Suppressor macrophage treated with lipopolysaccharide for 1 hour (primary cell): ENCODE results near the gene SERPINE2.

Experiments
- DNase-seq, 3 donors: peaks; one replicate each; pipeline ENCODE4 v3.0.0-alpha.2; 2020 to 2022

The SERPINE2 gene

DNA sequence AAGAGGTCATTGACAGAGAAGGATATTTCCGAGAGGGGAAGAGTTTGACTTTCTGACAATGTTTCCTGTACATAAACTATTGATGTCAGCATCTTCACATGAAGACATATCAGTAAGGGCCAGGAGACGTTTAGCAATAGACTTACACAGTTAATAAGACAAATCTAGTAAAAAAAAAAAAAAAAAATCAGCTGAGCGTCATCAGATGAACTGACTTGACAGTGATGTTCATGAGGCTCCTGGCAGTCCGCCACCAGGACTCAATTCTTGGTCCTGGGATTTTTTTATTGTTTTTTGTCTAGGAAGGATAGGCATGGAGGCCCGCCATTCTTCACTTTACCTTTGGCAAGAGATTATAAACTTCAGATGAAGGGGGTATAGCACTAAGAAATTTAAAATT, 67.4 kb downstream of the SERPINE2 start:
- no peak for DNase-seq

- DNase-seq, result peak; percentile 71 to 82 (median 74)
Observed at GRCh38 chr2:223970343-223971128, 68.5 kb downstream of the SERPINE2 start.

GRCh38 chr2:223969856-223970255, 69.2 kb downstream of the SERPINE2 start:
- DNase-seq, result peak; percentile 62 to 84 (median 76)

- no peak for DNase-seq
Observed at GRCh38 chr2:223969315-223969714, 69.8 kb downstream of the SERPINE2 start.

DNA sequence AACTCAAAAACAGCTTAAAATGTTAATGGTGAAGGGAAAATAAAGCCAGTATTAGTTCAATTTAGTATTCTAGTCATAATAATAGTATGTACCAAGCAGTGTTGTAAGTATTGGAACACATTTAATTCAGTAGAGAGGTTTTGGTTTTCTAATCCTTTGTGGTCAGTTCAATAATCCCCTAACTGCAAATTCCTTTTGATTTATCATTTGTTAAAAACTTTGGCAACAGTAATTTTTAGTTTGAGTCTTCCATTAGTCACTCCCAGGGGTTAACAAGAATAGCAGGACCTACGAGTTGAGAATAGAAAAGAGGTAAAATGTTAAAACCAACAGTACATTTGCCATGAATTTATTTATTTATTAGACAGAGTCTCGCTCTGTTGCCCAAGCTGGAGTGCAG, 71.1 kb downstream of the SERPINE2 start:
- no peak for DNase-seq

GRCh38 chr2:223959688-223960087, 79.4 kb downstream of the SERPINE2 start:
- peak; percentile 48 to 63 (median 60) for DNase-seq

GRCh38 chr2:223957092-223957851, 81.8 kb downstream of the SERPINE2 start, which contains the start of gene MRPL44:
MRPL44 (plus strand) TSS chr2:223957463; CDS start chr2:223957473, 10 bp downstream.
- DNase-seq, result peak; percentile 99 to 100 (median 99)

GRCh38 chr2:223956300-223956699, 82.8 kb downstream of the SERPINE2 start:
- DNase-seq, result no peak

- DNase-seq, result peak in 2 of 3 donors; percentile 19 to 37
Observed at GRCh38 chr2:223954401-223954800, 84.7 kb downstream of the SERPINE2 start.

DNA sequence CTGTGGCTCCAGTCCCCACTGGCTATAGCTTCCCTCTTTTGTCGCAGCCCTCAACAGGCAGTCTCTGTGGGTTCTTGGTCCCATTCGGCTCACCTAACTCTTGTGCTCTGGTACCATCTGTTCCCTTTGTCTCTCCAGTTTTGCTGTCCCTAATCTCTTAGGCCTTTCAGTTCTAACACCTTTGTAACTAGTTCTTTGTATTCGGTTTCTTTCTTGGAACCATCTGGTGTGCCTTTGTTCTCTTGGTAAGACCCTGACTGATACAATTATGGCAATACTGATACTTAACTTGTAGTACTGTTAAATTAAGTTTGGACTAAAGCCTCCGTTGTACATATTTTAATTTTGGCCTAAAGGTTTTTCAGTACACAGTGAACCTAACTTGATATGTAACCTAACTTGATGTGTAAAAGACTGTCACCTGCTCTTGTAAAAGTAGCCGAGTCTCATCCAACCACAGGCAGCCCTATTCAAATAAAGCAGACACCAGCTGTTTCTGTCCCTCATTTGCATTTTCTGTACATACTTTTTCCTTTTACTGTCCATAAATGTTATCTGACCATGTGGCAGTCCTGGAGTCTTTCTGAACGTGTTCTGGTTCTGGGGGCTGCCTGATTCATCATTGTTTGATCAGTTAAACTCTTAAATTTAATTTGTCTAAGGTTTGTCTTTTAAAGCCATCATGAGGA, 86.7 kb downstream of the SERPINE2 start:
- DNase-seq, result no peak

DNA sequence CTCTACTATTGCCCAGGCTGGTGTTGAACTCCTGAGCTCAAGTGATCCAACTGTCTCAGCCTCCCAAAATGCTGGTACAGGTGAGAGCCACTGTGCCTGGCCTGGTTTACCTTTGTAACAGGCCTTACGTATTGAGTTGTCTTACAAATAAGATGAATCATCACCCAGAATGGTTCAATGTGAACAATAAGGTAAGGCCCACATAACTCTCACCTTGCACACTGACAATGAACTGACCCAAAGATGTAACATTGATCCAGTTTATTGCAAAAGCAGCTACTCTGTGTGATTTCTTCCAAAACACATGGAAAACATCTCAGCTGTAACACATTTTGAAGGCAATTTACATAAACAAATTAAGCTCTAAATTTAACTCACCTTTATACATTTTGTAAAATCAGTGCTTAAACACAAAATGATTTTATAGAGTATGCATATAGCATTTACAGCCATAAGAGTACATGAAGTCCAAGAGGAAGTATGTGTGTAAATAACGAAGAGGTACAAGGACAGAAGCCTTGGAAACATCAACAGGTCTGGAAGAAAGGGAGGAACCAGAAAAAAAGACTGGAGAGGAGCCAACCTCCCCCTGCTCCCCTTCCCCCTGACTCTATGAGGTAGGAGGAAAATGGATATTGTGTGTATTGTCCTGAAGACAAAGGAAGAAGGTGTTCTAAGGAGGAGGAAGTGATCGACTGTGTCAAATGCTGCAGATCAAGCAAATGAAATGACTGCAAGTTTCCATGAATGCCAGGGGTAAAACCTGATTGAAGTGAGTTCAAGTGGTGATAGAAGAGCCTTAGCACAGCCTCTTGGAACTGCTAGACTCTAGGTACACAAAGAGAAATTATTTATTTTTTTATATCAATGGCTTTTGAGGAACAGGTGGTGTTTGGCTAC, 88.4 kb downstream of the SERPINE2 start:
- DNase-seq, result no peak

DNA sequence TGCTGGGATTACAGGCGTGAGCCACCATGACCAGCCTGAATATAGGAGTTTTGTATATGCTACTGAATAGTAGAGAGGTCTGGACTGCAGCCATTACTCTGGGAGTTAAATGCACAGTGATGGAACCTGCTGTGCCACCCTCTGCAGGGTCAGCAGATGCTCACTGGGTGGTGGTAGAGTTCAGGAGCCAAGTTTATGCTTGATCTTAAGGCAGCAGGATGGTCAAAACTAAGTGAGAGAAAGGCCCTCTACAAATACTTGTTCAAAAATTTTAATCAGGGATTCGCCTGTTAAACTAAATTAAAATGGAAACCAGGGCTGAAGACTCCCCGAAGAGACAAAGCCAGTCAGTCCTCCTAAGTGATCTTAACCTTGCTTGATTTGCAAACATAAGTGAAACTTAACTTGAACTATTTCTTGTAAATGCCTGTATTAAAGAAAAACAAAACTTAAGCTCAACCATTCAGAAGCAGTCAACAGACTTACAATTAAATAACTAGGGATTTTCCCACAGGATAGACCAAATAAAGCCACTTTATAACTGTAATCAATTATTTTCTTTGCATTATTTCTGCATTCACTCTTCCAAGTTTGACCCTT, 89.7 kb downstream of the SERPINE2 start:
- DNase-seq, result peak in 1 of 3 donors; percentile 55

DNA sequence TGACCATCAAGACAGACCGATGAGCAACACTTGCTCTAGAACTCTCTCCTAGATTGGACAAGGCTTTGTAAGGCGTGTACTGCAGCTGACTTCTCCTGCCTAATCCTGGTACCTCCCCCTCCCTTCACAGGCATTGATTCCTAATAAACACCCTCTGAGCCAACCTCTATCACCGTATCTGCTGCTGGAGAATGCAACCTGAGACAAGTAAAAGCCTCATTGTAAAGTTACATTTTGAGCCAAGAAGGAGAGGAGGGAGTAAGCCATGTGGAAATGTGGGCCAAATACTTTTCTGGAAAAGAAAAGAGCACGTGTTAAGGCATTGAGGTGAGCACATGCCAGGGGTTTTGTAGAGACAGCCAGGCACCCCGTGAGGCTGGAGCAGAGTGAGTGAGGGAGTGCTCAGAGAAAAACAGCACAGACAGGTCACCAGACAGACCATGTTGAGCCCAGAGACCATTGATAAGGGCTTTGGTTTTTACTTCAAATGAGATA, 91.3 kb downstream of the SERPINE2 start:
- no peak for DNase-seq

- DNase-seq, result no peak
Observed at GRCh38 chr2:223945755-223946154, 93.3 kb downstream of the SERPINE2 start.

DNA sequence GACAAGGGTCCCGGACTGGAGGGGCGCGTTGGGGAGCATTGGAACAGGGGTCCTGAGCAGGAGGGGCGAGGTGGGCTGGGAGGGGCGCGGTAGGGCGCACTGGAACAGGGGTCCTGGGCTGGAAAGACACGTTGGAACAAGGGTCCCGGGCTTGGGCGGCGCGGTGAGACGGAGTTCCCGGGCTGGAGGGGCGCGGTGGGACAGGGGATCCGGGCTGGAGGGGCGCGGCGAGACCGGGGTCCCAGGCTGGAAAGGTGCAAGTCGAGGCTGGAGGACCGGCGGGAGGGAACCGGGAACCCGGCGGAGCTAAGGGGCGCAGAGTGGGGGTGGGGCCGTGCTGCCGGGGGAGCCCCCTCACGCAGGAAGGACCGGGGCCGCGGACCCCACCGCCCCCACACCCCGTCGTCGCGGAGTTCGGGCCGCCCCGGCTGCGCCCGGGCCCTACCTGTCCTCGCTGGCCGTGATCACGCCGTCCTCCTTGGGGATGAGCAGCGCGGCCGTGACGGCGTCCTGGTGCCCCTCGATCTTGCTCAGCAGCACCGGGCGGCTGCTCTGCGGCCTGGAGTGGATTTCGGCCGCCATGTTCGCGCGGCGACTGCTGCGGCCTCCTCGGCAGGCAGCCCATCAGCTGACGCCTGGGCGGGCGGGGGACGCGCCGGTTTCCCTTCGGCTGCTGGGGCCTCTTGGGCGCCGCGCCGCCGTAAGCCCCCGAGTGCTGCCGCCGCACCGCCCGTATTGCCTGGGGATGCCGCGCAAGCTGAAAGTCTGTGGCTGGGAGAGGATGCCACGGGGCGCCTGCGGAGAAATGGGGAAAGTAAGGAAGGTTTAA, 94.2 kb downstream of the SERPINE2 start, which contains the start of gene WDFY1:
Gene WDFY1 (minus strand): TSS at position 633 of the 829 bp plus-strand sequence. CDS start 51 bp downstream, at position 582.
- DNase-seq, result peak; percentile 93 to 96 (median 95)

GRCh38 chr2:223944166-223944702, 94.9 kb downstream of the SERPINE2 start:
- peak in 2 of 3 donors; percentile 29 to 57 for DNase-seq

GRCh38 chr2:223943561-223944008, 95.5 kb downstream of the SERPINE2 start:
- DNase-seq, result peak; percentile 63 to 71 (median 69)

GRCh38 chr2:223943135-223943534, 96.0 kb downstream of the SERPINE2 start:
- DNase-seq, result no peak

- DNase-seq, result no peak
Observed at GRCh38 chr2:223941579-223942277, 97.4 kb downstream of the SERPINE2 start.
